Raji (cell line): Measurements from ENCODE around the gene ABHD6.

Experiments
- POLR2A ChIP-seq: IDR thresholded peaks from 2 replicates; pipeline ENCODE4 v1.6.1; 2011; ENCODE audit warnings: low read depth, low read length, control low read depth; ENCODE audit not compliant: insufficient read depth

The ABHD6 gene

GRCh38 chr3:58336135-58336882 lies 98.7 kb downstream of the ABHD6 start:
- TF ChIP-seq POLR2A: no peak

GRCh38 chr3:58337190-58337589 lies 99.6 kb downstream of the ABHD6 start:
- no peak for TF ChIP-seq POLR2A

GRCh38 chr3:58340594-58341244 lies 103.1 kb downstream of the ABHD6 start:
- TF ChIP-seq POLR2A: no peak

- no peak for TF ChIP-seq POLR2A
Measured at GRCh38 chr3:58341376-58341775, 103.8 kb downstream of the ABHD6 start.

- TF ChIP-seq POLR2A: no peak
Measured at GRCh38 chr3:58342676-58343075, 105.1 kb downstream of the ABHD6 start.
